Measurements from ENCODE around the gene ERF. TPM values are rescaled to one million over a fixed set of nuclear protein-coding genes. Genes with fewer than 3 reads are reported as not detected.

The ERF gene
- total and polyA plus RNA-seq, 2 of the 8 experiments (the other 6 are each of a cell fraction or from before 2014, with no cell fraction given) = 43.7 to 62.7 TPM

DNA sequence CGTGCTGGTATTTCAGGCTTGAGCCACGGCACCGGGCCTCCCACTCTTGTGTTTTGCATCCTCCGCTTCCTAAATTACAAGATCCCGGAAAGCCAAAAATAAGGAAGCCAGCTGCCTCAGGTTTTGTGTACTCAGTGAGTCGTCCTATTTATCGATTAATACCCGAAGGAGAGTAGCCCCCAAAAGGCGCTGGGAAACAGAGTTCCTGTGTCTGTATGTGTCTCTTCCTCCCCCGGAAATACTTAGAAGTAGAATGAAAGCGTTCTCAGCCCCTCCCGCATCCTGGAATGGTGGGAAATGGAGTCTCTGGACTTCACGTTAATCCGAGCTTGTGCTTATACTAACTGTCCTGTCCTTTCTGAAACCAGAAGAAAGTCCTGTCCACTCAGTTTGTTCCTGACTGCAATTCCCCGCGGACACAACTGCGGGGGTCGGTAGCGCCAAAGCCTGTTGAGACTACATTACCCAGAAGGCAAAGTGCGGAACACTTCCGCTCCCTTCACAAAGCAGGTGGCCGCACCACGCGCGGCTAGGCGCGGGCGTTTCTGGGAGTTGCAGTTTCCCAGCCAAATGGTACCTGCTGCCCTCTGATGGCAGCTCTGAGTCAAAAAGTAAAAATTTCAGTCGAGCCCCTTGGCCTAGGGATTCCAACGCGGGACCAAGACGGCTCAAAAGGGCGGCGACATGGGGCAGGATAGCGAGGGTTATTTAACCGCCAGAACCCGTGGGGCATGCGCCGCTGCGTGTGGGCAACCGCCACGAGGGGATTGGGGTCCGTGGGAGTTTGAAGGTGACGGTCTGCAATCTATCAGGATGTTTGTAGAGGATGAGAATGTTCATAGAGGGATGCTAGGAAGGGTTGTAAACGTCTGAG, 10.3 kb downstream of the ERF start (continued):
- peak; percentile 98 for TF ChIP-seq SIX5 (IDR thresholded peaks at IDR 0.05; ENCODE audit: low read depth, low read length)
- no peak for TF ChIP-seq GTF2F1 (IDR thresholded peaks at IDR 0.05; ENCODE audit: borderline replicate concordance, low read depth, low read length)
- TF ChIP-seq TBP (IDR thresholded peaks at IDR 0.05; ENCODE audit: low read depth, low read length) = peak; percentile 22; the same call in 1 of the 2 replicates
- no peak for TF ChIP-seq TAF7 (optimal IDR thresholded peaks at IDR 0.05; ENCODE audit: borderline replicate concordance, low read depth, low read length)
- peak; percentile 80 for TF ChIP-seq CREB1 (IDR thresholded peaks at IDR 0.05)
- TF ChIP-seq CHD2 (IDR thresholded peaks at IDR 0.05; ENCODE audit: low read length) = peak; percentile 78
- TF ChIP-seq RFX5 (IDR thresholded peaks at IDR 0.05; ENCODE audit: borderline replicate concordance, low read depth, low read length) = no peak
- TF ChIP-seq CBX5 (IDR thresholded peaks at IDR 0.05; ENCODE audit: low read depth, low read length) = no peak
- peak; percentile 58 to 94; a peak in 2 of 4 replicates for TF ChIP-seq SIN3A (conservative IDR thresholded peaks at IDR 0.05 in 1 of 2, IDR thresholded peaks at IDR 0.05 in 1 of 2; ENCODE audit: low read depth in 1 of 2, low read length in 2 of 2)
- TF ChIP-seq, protein P1, sequence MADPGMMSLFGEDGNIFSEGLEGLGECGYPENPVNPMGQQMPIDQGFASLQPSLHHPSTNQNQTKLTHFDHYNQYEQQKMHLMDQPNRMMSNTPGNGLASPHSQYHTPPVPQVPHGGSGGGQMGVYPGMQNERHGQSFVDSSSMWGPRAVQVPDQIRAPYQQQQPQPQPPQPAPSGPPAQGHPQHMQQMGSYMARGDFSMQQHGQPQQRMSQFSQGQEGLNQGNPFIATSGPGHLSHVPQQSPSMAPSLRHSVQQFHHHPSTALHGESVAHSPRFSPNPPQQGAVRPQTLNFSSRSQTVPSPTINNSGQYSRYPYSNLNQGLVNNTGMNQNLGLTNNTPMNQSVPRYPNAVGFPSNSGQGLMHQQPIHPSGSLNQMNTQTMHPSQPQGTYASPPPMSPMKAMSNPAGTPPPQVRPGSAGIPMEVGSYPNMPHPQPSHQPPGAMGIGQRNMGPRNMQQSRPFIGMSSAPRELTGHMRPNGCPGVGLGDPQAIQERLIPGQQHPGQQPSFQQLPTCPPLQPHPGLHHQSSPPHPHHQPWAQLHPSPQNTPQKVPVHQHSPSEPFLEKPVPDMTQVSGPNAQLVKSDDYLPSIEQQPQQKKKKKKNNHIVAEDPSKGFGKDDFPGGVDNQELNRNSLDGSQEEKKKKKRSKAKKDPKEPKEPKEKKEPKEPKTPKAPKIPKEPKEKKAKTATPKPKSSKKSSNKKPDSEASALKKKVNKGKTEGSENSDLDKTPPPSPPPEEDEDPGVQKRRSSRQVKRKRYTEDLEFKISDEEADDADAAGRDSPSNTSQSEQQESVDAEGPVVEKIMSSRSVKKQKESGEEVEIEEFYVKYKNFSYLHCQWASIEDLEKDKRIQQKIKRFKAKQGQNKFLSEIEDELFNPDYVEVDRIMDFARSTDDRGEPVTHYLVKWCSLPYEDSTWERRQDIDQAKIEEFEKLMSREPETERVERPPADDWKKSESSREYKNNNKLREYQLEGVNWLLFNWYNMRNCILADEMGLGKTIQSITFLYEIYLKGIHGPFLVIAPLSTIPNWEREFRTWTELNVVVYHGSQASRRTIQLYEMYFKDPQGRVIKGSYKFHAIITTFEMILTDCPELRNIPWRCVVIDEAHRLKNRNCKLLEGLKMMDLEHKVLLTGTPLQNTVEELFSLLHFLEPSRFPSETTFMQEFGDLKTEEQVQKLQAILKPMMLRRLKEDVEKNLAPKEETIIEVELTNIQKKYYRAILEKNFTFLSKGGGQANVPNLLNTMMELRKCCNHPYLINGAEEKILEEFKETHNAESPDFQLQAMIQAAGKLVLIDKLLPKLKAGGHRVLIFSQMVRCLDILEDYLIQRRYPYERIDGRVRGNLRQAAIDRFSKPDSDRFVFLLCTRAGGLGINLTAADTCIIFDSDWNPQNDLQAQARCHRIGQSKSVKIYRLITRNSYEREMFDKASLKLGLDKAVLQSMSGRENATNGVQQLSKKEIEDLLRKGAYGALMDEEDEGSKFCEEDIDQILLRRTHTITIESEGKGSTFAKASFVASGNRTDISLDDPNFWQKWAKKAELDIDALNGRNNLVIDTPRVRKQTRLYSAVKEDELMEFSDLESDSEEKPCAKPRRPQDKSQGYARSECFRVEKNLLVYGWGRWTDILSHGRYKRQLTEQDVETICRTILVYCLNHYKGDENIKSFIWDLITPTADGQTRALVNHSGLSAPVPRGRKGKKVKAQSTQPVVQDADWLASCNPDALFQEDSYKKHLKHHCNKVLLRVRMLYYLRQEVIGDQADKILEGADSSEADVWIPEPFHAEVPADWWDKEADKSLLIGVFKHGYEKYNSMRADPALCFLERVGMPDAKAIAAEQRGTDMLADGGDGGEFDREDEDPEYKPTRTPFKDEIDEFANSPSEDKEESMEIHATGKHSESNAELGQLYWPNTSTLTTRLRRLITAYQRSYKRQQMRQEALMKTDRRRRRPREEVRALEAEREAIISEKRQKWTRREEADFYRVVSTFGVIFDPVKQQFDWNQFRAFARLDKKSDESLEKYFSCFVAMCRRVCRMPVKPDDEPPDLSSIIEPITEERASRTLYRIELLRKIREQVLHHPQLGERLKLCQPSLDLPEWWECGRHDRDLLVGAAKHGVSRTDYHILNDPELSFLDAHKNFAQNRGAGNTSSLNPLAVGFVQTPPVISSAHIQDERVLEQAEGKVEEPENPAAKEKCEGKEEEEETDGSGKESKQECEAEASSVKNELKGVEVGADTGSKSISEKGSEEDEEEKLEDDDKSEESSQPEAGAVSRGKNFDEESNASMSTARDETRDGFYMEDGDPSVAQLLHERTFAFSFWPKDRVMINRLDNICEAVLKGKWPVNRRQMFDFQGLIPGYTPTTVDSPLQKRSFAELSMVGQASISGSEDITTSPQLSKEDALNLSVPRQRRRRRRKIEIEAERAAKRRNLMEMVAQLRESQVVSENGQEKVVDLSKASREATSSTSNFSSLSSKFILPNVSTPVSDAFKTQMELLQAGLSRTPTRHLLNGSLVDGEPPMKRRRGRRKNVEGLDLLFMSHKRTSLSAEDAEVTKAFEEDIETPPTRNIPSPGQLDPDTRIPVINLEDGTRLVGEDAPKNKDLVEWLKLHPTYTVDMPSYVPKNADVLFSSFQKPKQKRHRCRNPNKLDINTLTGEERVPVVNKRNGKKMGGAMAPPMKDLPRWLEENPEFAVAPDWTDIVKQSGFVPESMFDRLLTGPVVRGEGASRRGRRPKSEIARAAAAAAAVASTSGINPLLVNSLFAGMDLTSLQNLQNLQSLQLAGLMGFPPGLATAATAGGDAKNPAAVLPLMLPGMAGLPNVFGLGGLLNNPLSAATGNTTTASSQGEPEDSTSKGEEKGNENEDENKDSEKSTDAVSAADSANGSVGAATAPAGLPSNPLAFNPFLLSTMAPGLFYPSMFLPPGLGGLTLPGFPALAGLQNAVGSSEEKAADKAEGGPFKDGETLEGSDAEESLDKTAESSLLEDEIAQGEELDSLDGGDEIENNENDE (IDR thresholded peaks at IDR 0.05; ENCODE audit: insufficient replicate concordance, low read length) = no peak
